ENCODE results near the gene LARGE1.
"Not testable (repeated sequence)": the region's sequence is repeated elsewhere in the genome, so short reads cannot be mapped to it uniquely, and the experiment has no call there.

LARGE1 gene

DNA sequence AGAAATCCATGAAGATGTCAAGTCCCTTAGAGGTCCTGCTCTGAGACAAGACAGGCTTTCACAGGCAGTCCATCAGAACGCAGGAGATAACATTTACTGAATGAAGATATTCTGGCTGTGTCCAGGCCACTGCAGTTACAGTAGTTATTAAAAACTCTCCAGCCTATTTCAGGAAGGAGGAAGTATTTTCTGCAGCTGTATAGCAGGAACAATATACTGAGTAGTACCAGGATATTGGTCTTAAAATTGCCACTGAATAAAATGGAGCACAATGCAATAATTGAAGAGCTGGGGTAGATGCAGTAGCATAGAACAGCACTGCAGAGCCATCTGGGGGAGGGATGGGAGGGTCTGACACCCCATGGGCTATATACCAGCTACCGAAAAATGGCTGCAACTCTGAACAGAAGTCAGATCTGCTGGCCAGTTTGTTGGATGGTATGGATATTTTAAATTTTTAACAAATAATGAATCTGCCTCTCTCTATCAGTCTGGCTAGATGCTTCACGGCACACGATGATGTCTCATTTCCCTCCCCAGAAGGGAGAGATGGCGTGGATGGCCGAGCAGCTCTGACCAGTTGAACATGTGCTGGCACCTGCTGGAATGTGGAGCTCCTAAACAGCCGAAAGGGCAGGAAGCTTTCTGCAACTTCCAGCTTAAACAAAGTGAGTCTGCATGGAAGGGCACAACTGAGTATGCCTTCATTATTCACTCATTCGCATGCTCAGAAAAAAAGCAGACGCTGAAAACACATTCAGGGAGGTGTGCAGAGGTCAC is 520.0 kb downstream of the LARGE1 start:
- DNase-seq = no peak

DNA sequence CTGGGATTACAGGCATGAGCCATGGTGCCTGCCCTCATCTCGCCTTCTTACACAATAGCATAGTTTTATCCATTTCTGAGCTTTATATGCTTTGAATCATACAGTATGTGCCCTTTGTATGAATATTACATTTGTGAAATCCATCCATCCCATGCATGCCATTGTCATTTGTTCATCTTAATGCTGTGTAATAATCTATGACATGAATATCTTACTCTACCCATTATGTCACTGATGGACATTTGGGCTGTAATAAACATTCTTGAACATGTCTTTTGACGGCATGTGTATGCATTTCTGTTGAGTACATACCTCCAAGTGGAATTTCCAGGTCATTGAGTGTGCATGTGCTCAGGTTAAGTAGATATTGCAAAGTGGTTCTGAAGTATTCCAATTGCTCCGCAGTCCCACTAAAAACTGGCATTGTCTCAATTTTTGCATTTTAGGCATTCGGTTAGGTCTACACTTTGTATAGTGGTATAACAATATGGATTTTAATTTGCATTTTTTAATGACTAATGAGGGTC is 522.8 kb downstream of the LARGE1 start:
- DNase-seq = no peak

DNA sequence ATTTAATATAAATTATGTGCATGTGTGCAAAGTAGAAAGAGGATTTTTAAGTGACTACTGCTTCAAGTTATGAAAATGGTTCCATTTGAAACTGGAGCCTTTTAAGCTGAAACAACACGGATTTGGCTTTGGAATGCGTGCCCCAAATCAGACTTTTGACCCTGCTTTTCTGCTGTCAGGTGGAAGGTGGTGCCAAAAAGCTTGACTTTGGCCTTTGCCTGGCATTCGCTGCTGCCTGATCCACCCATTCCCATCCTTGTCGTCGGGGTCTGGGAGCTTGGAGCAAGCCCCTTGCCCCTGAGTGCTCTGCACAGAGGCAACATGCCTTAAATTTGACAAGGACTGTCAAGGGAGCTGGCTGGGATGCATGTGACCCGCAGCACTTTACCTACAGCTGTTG is 526.8 kb downstream of the LARGE1 start:
- no peak for DNase-seq

DNA sequence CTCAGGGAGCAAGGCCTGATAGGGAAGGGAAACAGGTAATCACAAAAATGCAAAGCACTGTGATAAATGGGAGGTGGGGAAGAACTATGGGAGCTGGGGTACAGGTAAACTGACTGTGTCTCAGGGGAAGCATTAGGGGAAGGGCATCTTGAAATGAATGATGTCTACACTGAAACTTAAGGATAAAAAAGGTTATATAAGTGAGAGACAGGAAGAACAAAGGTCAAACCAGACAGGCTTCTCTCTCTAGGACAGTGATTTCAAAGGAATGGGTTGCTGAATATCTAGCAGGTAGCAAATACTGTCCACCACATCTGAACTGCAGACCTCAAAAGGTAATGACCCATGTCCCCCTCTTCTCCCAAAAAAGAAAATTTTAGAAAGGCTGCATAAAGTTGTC is 529.0 kb downstream of the LARGE1 start:
- no peak for DNase-seq

DNA sequence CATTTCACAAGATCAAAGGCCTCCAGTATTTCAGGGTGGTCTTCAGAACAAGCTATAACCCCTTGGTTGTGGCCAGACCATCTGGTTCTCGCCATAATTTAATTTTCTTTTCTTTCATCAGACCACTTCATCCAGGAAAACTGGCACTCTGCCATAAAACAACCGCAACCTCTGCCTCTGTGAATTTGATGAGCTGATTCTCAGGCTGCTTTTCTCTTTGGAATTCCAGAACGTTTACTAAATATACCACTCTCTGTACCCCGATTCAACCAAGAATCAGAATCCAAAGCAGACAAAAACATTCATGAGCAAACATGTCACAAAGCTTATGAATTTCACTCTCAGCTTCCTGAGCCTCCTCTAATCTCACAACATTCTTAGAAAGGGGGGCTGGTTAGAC is 530.3 kb downstream of the LARGE1 start:
- DNase-seq = no peak

DNA sequence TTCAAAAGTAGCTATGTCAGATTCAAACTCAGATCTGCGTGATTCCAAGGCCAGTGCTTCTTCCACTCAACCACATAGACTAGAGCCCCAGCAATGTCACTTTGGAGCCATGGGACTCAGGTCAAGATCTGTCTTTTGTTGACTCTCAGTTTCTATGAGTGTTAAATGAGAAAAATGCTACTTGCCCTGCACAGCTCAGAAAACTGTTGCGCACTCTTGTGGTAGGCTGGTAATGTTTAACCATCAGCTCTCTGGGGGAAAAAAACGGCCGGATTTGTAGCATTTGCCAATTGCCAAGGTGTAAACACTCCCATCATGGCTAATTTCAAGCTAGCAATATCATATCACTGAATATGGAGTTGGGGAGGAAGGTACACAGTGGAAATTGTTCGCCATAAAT is 534.0 kb downstream of the LARGE1 start:
- no peak for DNase-seq

DNA sequence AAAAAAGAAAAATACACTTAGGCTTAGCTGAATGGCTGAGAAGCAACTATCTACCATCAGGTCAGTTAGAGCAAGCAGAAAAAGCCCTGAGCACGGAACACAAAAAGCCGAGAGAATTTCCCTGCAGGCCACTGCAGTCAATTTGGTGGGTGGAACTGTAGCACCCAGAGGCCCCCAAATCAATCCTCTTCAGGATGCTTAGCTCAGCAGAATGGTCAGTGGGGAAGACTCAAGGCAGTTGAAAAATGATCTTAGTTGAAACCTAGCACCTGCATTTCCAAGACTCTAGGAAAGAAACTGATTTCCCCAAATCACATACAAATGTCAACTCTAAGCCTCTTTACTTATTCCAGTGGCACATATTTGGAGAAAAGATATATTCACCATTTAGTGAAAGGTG is 534.7 kb downstream of the LARGE1 start:
- no peak for DNase-seq

DNA sequence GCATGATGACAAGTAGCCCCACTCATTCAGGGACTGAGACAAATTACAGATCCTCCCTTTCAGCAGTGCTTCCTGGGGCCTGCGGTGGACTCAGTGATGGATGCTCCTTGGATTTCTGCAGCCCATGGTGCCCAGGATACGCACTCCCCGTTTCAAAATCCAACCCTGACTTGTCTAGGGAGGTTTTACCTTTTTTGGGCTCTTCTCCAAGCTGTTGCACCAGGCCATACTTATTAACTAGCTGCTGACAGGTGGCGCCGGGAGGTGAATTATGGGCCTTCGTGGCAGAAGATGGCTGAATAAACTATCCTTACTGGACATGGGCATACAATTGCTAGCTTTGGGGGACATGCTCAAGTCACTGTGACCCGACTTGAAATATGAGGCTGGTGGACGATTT is 537.8 kb downstream of the LARGE1 start:
- DNase-seq = no peak

DNA sequence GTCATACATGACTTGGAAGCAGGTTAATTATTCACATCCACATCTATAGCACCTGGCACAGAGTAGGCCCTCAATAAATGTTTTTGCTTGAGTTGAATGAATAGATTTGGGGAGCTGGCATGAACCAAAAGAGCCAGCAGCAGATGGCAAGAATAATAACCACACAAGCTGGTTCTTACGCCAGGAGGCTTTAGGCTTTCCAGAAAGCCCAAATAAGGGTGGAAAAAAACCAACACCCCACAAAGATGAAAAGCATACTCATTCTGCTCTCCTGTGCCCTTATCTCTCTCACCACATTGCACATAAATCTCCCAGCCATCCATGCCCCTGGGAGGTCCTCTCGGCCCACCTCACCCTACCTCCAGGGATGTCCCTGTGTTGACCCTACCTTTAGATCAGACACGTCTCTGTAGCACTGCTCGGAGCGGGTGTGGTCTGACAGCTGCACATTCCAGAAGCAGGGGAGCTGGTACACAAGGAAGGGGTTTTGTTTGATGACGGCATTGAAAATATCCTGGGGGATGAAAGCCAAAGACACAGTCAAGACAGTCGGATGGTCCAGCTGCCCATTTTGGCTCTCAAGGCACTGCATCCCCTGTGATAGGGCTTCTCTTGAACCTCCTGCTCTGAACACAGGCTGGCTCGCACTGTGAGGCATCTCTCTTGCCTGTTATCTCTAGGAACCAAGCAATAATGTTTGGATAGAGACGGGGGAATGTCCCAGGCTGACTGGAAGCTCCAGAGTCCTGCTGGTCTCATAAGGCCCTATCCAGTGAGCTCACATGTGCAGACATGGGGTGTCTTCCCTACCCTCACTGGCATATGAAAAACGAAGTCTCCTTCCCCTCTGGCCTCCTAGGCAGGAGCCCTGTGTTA is 538.5 kb downstream of the LARGE1 start:
- DNase-seq = no peak

DNA sequence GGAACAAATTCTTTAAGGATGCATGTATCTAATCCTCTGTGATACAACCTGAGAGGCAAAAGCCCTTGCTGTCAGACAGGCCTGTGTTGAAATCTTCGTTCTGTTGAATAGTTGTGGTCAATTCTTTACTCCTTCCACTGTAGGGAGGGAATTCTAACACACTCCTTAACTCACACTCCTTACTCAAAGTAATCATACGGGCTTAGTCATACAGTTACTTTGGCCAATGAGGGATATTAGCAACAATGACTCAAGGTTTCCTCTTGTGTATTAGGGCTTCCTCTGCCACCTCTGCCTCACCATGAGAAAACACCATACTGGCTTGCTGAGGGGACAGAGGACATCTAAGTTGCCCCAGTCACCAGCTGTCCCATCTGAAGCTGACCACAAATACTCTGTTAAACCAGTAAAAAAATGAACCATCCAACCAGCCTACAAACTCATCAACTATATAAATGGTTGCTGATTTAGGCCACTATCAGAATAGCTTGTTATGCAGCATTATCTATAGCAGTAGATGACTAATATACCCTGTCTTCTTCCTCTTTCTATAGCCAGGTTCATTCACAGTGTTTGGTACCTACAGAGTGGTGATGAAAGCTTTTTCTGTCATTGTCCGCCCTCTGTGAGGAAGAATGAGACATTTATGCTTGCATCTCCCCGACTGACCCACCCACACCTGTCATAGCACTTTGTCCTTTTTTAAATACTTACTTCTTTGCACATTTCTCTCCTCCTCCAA is 539.3 kb downstream of the LARGE1 start:
- no peak for DNase-seq

DNA sequence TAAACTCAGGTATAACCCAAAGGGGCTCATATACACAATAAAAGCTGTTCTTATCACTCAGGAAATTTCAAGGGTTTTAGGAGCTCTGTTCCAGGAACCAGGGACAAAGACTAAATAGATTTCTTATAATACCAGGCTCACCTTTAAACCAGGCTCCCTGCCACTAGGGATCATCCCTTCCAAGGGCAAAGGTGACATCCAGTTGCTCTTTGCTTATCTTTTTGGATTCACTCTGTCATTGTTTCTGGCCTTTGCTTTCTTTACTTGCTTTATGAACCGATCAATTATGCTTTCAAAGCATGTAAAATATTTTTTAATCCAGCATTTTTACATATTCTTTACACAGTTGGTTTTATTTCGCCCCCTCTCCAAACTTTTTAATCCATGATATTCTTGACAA is 540.4 kb downstream of the LARGE1 start:
- DNase-seq = no peak

DNA sequence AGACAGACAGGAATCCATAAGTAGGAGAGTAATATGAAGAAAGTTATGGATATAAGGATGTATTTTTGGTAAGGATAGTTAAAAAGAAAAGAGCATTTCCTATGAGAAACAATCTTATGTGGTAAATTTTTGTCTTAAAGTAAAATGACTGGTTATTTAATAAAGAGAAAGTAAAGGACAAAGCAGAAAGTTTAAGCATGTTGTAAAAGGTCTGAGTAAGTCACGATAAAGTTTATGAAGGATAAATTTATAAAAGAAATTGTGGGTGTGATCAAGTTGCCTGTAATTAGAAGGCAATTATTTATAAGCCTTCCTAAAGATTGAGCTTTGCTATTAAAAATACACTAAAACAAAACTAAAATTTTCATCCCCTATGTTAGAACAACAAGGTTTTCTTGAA is 547.4 kb downstream of the LARGE1 start:
- no peak for DNase-seq

DNA sequence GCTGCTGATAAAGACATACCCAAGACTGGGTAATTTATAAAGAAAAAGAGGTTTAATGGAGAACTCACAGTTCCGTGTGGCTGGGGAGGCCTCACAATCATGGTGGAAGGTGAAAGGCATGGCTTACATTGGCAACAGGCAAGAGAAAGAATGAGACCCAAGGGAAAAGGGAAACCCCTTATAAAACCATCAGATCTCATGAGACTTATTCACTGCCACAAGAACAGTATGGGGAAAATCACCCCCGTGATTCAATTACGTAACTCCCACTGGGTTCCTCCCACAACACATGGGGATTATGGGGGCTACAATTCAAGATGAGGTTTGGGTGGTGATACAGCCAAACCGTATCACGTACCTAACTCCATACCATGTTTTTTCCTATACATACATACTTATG is 557.0 kb downstream of the LARGE1 start:
- not testable (repeated sequence) for DNase-seq

DNA sequence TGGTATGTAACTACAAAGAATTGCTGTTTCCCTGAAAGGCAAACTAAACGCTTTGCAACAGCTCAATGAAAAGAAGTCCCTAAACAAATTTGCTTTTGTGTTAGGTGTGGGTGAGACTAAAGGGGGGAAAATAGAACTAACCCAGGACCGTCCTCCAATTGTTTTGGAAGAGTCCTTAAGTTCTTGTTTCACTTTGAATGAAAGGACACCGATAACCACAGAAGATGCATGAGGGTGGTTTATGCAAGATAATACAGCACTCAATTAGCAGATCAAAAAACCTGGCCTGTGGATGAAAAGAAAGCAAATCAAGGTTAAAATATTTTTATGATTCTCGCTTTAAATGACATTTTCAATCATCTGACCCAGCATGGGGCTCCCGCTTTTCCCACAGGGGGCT is 557.6 kb downstream of the LARGE1 start:
- no peak for DNase-seq

DNA sequence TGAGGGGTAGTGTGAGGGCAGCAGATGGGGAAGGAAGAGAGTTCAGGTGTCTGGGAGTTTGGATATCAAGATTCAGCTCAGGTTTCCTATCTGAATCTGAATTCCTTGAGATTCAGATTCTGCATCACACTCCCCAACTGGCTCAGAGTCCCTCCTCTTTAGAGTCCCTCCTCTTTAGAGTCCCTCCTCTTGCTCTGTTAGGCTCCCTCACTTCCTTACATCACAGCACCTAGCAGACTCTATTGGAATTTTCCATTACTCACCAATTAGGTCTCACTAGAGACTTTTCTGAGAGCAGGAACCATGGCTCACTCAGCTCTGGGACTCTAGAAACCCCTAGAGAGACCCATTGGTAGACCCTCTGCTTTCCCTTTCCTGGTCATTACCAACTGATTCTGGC is 558.7 kb downstream of the LARGE1 start:
- DNase-seq = no peak

DNA sequence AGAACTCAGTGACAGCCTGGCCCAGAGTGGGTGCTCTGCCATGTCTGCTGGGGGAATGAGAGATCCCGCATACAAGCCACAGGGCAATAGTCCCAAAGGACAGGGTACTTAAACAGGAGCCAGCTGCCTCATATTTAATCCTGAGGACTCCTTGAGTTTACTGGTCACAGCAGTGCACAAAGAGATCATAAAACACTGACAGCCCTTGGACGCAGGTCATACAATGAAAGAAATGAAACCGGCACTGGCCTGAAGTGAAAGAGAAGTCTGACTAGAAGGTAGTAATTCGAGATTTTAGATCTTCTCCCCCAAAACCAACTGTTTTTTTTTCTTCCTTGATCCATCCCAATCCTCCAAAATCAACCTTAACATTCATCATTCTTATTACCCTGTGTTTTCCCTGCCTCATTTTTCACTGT is 562.3 kb downstream of the LARGE1 start:
- no peak for DNase-seq

DNA sequence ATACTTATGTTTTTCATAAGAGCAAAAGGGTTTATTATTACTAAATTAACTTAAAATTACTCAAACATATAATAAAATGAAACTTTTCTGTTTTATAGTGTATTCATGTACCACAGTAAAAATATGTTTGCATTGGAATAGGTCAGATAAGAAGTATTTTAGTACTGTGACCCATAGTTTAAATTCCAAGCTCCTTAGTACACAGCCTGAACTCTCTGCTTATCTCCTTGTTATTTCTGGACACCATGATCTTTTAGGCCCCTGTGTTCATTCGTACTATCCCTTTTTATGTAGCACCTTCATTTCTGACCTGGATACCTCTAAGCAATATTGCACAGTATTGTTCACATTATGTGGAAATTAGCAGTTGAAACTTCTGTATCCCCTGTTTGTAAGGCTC is 565.3 kb downstream of the LARGE1 start:
- no peak for DNase-seq

DNA sequence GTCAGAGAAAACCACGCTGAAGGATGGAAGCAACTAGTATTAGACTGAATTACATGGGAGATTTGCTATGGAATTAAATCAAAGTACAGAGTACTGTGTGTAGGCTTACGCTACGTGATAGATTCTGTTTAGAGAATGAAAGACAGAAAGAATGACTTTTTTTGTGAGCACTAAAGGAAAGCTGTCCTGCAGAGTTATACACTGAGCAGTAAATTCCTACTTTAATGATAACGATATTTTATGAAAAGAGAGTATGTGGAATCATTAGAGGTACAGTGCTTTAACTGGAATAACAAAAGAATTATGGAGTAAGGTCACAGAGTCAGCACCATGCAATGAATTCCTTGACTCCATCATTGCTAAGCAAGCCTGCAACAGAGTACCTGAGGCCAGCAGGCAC is 566.8 kb downstream of the LARGE1 start:
- DNase-seq = no peak

DNA sequence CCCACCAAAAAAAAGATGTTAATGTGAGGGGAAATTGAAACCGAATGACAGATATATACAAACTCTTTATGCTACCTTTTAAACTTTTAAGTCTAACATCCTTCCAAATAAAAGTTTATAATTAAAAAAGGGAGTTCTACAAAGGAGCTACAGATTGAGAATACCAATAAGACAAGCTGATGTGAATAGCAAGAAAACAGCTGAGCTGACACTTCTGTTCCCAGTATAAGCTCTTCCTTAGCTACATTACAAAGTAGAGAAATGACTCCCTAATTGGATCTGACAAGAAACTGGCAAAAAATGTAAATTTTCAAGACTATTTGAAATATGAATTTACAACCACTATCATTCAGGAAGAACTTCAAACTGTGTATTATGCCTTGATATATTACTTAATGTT is 567.5 kb downstream of the LARGE1 start:
- no peak for DNase-seq

DNA sequence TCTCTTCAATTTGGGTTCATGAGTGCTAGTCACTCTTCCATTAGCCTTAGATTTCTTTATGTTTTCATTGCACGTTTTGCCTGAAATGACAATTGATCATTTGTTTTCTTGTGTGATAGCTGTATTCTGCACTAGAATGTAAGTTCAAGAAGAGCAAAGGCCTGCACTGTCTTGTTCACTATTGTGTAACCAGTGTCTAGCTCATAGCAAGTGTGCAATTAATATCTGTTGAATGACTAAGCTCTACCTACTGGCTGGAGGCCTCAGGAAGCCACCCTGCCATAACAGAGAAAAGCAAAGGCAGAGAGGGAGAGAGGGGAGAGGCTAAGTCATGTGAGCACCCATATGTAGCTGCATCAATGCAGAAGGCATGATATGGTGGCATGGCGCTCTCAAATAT is 569.3 kb downstream of the LARGE1 start:
- no peak for DNase-seq

DNA sequence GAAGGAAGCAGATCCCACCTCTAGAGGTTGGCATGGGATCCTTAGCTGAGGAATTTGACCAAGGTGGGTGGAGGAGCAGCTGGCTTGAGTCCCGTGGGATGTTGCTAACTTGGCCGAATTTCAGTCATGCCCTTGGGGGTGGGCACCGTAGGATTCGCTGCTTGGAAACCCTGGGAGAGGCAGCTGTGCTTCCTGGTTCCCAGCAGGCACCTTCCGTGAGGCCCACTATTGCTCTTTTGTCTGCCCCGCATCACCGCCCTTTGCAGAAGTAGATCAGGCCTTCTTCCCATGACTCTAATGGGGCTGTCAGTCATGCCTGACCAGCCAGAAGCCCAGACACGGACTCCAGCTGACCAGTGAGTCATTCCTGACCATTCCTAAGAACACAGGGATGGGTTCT is 569.8 kb downstream of the LARGE1 start:
- no peak for DNase-seq

DNA sequence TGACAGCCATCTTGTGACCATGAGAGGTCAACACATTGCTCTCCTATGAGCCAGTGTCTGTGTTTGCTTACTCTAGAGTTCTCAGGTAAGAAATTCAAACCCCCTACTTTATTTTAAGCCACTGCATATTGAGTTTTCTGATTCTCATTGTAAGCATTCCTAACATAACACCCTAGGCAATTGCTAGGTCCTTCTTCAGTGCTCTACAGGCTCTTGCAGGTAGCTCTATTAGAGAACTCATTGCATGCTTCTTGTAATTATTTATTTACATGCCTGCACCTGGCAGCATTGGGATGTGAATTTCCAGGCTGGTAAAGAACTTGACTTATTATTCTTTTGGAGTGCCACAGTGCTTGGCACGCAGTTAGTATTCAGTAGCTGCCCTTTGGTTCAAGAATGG is 573.3 kb downstream of the LARGE1 start:
- no peak for DNase-seq

DNA sequence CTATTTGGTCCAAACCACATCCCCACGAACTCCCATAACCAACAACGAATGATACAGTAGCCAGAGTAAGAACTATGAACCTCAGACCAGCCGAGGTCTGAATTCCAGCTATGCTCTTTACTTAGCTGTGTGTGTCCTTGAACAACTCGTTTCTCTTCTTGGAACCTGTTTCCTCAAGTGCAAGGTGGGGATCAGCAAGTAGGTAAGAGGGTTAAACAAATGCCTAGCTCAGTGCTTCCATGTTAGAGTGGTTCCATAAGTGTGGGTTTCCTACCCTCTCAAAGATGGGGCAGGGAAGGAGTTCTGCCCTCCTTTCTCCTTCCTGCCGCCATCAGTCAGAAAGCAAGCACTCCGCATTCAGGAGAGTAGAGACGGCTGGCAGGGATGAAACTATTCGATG is 578.7 kb downstream of the LARGE1 start:
- no peak for DNase-seq
